CD4-positive, alpha-beta T cell treated with Interleukin-4 for 1 hour (primary cell): ENCODE measurements around the gene SMYD1.
A peak's percentile ranks its signal among the peaks of the same experiment; 100 is the strongest.
"Not testable (repeated sequence)": the region's sequence is repeated elsewhere in the genome, so short reads cannot be mapped to it uniquely, and the experiment has no call there.

Experiments
- DNase-seq, 2 donors: peaks; one replicate each; pipeline ENCODE4 v3.0.0-alpha.2; 2020 to 2022

SMYD1 gene

GRCh38 chr2:88067598-88067997 lies at the start of gene SMYD1:
SMYD1 (plus strand) TSS chr2:88067825; CDS start chr2:88067865, 40 bp downstream.
- no peak for DNase-seq

GRCh38 chr2:88018077-88018805 lies 49.4 kb upstream of the SMYD1 start:
- not testable (repeated sequence) for DNase-seq

DNA sequence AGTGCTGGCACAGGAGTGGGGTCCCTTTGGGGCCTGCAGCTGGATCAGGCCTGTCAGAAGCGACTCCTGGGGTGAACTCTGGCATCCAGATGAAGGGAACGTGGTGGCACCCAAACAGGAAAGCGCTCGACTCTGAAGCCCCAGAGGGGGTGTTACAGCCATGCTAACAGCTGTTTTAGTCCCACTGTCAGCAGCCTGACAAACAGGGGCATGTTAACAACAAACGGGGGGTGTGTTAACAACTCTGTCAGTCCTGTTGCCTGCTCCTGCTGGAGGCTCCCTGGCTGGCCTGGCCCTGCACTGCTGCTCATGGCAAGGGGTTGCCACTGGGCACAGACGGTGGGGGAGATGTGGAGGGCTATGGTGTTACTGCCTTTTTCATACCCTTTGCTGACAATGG lies 48.7 kb upstream of the SMYD1 start:
- no peak for DNase-seq

DNA sequence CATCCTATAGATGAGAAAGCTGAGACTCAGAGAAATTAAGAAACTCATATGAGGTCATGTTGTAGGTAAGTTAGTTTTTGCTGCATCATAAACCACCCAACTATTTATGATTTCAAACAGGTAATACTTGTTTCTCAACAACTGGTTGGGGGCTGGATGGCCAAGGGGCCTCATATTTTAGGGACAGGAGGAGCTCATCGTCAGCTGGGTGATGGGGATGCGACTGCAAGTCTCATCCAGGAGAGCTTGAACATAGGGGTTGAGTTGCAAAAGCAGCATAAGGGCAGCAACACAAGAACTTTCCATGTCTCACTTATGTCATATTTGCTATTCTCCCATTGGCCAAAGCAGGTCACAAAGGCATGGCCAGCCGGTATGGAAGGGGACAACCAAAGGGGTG lies 47.6 kb upstream of the SMYD1 start:
- DNase-seq: no peak

DNA sequence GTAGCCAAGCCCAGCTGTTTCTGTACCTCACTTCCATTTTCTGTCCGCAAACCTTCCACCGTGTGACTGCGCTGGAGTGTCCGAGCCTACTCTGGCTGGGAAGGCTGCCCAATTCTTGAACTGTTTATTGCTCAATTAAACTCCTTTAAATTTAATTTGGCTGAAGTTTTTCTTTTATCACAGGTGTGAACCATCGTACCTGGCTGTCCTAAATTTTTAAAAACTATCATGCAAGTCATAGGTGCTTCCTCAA lies 45.0 kb upstream of the SMYD1 start:
- no peak for DNase-seq

- DNase-seq: no peak
Measured at GRCh38 chr2:88024509-88024908, 43.1 kb upstream of the SMYD1 start.

DNA sequence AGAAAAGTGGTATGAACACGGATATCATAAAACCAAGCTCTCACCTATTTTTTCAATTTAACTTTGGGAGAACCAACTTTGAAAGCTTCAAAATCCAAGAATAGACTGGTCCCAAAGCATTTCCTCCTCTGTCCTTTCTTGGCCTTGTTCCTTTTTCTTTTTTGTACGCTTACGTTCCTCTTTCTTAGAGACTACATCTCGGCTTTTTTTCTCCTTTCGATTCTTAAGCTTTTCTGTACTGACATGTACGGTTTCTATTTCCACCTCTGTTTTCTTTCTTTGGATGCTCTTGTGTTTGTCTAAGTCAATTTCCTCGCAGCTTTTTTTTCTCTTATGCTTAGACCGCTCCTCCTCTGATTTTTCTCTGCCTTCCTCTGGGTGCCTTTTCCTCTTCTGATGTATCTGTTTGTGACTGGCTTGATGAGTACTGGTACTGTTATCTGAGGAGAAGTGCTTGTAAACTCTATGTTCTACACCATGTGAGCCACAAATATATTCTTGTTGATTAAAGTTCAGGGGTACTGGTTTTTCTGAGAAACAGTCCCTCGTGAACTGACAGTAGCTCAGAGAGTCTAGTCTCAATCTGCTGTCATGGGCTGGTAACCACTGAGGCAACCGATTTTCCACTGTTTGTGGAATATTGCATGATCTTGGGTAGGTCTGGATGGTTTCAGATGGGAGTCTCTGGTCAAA lies 39.8 kb upstream of the SMYD1 start:
- no peak for DNase-seq

- no peak for DNase-seq
Measured at GRCh38 chr2:88028931-88029330, 38.7 kb upstream of the SMYD1 start.

DNA sequence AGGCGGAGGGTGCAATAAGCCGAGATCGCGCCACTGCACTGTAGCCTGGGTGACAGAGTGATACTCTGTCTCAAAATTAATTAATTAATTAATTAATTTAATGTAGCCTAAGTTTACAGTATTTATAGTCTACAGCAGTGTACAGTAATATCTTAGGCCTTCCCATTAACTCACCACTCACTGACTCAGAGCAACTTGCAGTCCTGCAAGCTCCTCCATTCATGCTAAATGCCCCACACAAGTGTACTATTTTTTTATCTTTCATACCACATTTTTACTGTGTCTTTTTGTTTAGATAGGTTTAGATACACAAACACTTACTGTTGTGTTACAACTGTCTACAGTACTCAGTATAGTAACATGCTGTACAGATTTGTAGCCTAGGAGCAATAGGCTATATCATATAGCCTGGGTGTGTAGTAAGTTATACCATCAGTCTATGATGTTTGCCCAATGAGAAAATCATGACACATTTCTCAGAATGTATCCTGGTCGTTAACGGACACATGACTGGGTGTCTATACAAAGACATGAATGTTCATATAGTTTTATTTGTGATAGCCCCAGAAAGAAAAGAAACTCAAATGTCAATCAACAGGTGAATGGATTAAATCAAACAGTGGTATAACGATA lies 35.4 kb upstream of the SMYD1 start:
- DNase-seq: no peak

- DNase-seq: no peak
Measured at GRCh38 chr2:88036182-88036581, 31.4 kb upstream of the SMYD1 start.

- DNase-seq: no peak
Measured at GRCh38 chr2:88036606-88037005, 31.0 kb upstream of the SMYD1 start.

- no peak for DNase-seq
Measured at GRCh38 chr2:88038263-88039105, 29.1 kb upstream of the SMYD1 start.

- DNase-seq: no peak
Measured at GRCh38 chr2:88042476-88042875, 25.1 kb upstream of the SMYD1 start.

DNA sequence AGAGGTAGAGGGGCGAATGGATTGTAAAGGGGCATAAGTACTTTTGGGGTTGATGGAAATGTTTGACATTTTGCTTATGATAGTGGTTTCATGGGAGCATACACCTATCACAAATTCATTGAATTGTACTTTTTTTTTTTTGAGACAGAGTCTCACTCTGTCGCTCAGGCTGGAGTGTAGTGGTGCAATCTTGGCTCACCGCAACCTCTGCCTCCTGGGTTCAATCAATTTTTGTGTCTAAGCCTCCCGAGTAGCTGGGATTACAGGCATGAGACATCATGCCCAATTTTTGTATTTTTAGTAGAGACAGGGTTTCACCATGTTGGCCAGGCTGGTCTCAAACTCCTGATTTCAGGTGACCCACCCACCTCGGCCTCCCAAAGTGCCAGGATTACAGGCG lies 22.1 kb upstream of the SMYD1 start:
- not testable (repeated sequence) for DNase-seq

DNA sequence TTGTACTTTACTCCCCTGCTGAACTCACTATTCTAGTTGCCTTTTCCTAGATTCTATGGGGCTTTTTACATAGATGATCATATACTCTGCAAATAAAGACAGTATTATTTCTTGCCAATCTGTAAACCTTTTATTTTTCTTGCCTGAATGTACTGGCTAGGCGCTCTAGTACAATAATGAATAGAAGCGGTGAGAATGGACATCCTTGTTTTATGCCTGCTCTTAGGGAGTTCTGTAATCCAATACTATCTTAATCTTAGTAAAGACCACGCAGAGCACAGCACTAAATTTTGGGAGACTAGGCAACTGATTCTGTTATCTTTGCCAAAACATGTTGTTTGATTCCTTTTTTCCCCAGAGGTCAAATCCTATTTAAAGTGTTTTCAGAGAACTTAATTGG lies 19.1 kb upstream of the SMYD1 start:
- no peak for DNase-seq

GRCh38 chr2:88049622-88050021 lies 18.0 kb upstream of the SMYD1 start:
- no peak for DNase-seq

DNA sequence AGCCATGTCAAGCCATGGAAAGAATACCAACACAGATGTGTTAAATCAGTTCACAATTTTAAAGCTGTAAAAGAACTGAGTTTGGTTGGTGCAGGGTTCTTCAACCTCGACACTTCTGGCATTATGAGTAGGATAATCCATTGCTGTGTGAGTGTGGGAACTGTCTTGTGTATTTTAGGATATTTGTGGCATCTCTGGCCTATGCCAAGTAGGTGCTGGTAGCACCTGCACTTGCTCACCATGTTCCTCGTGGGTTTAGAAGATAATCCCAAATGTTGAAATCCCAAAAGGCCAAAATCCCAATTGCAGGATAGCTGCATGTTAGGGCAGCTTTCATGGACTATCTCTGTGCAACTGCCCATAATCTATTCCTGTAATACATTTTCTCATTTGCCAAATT lies 15.8 kb upstream of the SMYD1 start:
- DNase-seq: no peak

DNA sequence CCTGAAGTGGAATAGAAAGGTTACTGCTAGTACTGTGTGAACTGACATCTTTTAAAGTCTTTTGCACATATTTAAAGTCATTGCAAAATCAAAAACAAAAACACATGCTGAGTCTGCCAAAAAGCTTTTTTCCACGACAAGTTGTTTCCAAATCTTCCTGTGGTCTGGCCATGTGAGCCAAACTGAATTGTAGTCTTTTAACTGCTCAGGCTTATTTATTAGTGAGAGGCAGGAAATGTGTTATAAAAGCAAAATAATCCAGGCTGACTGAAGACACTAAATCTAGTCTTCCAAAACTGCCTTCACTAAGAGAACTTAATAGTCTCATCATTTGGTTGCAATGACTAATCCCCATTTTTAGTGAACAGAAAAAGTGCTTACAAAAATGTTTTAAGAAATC lies 14.3 kb upstream of the SMYD1 start:
- DNase-seq: no peak

DNA sequence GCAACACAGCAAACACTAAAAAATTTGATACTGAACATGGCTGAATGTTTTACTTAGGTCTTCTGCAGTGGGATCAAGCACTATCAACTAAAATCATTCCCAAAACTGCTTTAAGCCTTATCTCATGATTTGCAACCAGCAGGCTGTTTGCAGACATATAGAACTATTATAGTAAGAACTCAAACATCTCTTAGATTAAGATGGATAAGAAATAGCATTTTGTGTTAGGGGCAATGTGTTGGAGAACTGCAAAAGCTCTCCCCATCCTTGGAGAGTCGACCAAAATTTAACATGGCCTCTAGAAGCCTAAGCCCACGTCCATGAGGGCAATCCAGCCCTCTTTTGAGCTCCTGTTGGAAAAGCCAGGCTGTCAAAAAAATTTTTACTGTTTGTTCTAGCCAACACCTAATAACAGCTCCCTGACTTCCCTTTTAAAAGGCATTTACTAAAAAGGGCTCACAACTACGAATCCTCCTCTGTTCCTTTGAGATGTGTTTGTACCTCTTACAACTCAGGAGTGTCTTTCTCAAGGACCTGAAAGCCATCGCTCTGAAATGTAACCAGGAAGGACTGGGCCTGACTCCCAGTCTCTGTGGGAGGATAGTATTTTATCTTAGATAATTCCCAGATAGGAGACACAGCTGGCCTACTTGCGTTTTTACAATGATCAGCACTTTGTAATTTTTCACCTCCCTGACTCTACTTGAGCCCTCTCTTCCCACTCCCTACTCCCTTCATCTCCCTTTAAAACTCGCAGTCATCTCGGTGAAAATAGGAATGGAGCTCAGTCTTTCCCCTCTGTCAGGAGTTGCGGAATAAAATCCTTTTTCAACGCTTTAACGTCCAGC lies 13.5 kb upstream of the SMYD1 start:
- no peak for DNase-seq

- DNase-seq: peak in 1 of 2 donors; percentile 15
Measured at GRCh38 chr2:88054782-88055370, 12.7 kb upstream of the SMYD1 start.

GRCh38 chr2:88055371-88056128 lies 12.1 kb upstream of the SMYD1 start, which contains the start of gene KRCC1:
KRCC1 (minus strand) TSS chr2:88055783; CDS start chr2:88028563, 27,220 bp downstream.
- DNase-seq: peak; percentile 95 to 97
